ENCODE data around the gene NSUN7.

- TF ChIP-seq CTCF (IDR thresholded peaks at IDR 0.05), result no peak
- TF ChIP-seq POLR2A (IDR thresholded peaks at IDR 0.05), result no peak
- TF ChIP-seq POLR2AphosphoS5 (IDR thresholded peaks at IDR 0.05), result no peak
- no peak for TF ChIP-seq EP300 (IDR thresholded peaks at IDR 0.05; ENCODE audit: low read depth)
These were observed 78.9 kb downstream of the NSUN7 start for GRCh38 chr4:40828661-40829060.

Data from transverse colon (tissue), 4 donors.